HL-60/S4 (cell line): ENCODE data around the gene SAFB2.

ENCODE experiments used
- in situ Hi-C: fragments of 300-500 bp; cut with MboI; formaldehyde crosslinking; loops from 2 replicates; pipeline ENCODE4 v1.14.3; 2022; ENCODE audit warnings: low sequenced_read_pairs

SAFB2 gene

GRCh38 chr19:5635427-5635826, 12.9 kb upstream of the SAFB2 start:
- in situ Hi-C loops = no loop called here

DNA sequence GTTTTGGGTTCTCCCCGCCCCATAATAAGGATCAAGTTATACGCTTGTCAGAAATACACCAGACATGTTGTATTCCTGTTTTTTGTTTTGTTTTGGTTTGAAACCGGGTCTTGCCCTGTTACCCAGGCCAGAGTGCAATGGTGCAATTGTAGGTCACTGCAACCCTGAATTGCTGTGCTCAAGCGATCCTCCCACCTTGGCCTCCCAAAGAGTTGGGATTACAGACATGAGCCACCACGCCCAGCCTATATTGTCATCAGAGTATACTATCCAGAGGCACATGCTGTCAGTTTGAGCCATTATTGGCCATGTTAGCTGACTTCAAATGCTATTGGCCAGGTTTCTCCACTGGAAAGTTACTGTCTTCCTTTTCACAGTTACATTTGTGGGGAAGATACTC, 10.1 kb upstream of the SAFB2 start:
- in situ Hi-C loops = no loop called here

- in situ Hi-C loops = no loop called here
These were observed 9.7 kb upstream of the SAFB2 start for GRCh38 chr19:5632241-5632612.

- in situ Hi-C loops = no loop called here
These were observed 9.1 kb upstream of the SAFB2 start for GRCh38 chr19:5631567-5632240.

DNA sequence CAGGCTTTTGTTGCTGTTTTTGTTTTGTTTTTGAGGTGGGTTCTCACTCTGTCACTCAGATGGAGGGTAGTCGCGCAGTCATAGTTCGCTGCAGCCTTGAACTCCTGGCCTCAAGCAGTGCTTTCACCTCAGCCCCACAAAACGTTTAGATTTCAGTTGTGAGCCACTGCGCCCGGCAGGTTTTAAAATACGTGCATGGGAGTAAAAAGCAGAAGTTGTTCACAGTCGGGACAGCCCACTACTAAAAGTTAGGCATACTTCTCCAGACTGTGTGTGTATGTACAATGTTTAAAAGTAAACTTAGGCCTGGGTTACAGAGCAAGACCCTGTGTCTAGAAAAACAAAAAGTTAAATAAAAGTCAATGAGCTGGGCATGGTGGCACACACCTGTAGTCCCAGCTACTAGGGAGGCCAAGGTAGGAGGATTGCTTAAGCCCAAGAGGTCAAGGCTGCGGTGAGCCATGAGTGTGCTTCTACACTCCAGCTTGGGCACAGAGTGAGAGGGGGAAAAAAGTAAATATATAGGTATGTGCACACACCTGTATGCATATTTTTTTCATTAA, 6.4 kb upstream of the SAFB2 start:
- in situ Hi-C loops = no loop called here

DNA sequence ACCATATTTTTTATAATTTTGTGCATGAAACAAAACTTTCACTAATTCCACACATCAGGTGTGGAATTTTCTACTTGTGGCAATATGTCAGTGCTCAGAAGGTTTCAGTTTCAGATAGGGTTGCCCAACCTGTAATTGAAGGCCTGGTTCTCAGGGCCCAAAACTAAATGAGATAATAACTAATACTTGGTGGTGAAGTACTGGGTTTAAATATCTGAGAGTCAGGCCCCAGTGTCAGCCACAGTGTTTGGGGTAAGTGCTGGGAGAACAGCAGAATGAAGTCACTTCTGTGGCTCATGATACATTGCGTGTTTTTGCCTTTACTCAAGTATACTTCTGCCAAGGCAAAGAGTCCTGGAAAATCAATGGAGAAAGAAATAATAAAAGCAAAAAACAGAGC, 5.9 kb upstream of the SAFB2 start:
- in situ Hi-C loops = no loop called here

DNA sequence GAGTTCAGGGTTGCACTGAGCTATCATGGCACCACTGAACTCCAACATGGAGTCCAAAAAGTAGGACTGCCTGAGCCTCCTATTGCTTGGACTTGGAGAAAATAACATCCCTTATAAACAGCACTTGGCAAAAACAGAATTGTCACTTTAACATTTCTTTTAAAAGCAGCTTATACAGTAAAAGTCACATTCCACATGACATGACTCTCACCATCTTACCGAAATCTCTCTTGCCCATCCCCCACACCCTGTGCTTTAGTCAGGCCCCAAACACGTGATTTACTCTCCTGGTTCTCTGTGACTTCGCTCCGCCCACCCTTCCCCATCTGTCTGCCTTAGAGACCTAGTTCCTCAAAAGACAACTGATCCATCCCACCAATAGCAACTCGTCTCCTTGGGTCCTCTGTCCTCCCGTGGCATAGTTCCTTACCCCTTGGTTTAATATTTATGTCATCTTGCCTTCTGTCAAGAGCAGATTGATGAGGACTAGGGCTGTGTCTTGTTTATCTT, 4.9 kb upstream of the SAFB2 start:
- in situ Hi-C loops = no loop called here

DNA sequence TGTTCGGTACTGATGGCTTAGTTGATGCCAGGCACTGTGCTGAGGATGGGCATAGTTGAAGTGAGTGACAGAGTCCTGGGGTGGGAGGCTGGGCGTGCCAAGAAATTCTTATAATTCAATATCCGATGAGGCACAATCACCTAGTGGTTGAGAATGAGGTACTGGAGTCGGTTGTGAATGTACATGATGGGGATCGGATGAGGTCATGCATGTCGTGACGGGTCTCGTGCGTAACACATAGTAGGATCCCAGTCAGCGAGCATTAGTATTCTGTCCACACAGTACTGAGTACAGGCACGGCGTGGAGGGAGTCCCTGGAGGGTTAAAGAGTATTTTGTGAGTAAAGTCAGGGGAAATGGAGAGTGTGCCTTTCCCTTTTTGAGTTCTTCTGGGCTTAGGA, 3.1 kb upstream of the SAFB2 start:
- in situ Hi-C loops = no loop called here

GRCh38 chr19:5624741-5625278, 2.2 kb upstream of the SAFB2 start:
- in situ Hi-C loops = no loop called here

DNA sequence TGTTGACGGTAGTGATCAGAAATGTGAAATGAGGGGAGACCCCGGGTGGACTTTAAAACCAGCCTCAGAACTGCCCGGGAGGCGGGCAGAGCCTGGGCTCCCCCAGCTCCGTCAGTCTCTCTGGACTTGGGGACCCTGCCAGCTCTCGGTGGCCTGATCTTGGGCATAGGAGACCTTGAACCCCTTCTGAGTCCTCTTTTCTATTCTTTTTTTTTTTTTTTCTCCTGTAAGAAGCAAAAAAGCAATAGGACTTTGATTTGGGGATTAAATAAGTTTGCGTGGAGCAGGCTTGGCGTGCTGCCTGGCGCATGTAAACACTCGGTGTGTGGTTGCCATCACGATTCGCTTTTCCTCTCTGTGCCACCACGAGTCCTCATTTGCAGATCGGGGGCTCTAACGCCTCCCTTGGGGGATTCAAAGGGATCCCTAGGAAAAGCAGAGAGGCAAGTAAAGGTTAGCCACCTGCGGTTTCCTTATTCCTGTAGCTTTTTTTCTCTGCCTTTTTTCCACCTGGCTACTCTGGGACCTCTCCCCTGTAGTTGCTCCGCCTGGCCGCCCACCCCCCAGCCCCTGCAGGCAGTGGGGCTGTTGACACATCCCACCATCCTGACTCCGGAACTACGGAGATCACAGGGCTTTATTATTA, 1.6 kb upstream of the SAFB2 start:
- in situ Hi-C loops = no loop called here

GRCh38 chr19:5623397-5624017, 931 bp upstream of the SAFB2 start:
- in situ Hi-C loops = no loop called here

DNA sequence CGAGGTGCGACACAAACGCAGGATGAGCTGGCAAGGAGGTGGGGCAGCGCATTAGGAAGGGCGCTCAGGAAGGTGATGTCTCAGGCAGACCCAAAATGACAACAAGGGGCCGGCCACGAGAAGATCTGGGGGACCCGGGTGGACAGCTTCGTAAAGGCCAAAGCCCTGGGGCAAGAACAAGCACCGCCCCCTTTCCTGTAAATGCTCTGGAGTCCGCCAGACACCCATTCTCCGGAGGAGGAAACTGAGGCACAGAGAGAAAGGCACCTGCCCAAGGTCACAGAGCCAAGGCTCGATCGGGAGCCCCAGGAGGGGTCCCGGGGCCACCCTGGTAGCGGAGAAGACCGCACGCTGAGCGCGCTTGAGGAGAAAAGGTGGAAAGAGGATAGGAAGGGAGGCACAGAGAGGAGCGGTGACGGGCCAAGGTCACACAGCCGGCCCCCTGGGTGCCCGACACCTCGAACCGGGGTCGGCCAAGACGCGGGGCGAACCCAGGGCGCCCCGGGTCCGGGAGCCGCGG, 571 bp downstream of the SAFB2 start:
- in situ Hi-C loops = no loop called here

DNA sequence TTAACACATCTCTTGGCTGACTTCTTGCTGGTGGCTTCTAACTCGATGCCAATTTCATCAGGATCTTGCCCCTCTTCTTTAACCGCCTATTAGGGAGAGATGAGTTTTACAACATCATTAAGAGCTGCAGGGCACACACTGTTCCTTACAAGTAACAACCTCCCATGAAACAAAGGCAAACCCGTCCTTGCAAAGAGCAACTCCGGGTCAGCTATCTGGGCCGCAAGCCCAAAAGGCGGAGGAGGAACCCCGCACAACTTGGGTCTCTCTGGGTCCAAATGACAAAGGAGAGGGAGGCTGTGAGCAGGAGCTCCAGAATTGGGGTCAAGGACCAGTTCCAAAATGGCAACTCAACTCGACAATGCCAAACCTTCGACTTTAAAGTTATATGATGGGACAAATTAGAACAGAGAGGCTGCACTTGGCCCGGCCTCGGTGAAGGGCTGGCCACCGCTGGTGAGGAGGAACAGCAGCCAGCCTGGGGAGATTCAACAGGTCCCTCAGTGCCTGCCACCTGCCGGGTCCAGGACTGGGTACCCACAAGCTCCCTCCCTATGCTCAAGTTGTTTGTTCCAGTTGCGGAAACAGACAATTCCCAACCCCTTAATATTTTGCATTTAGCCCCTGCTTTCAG, 1.1 kb downstream of the SAFB2 start:
- in situ Hi-C loops = no loop called here

- in situ Hi-C loops = no loop called here
These were observed 2.6 kb downstream of the SAFB2 start for GRCh38 chr19:5619946-5620345.

DNA sequence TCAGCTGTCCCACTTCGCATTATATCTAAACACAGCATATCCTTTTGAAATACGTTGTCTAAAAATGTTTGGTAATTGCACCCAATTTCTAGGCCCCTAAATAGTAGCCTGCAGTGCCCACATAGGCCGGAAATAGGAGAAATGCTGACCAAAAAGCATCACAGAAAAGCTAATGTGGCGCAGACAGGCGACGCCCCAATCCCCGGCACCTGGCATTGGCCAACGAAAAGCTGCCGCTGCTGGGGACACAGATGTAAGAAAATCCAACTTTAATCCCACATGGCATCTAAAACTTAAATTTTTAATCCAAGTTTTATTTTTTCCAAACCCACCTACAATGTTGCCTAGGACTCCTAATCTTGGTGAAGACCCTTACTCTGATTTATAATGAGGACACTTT, 4.0 kb downstream of the SAFB2 start:
- in situ Hi-C loops = no loop called here

- in situ Hi-C loops = no loop called here
These were observed 5.5 kb downstream of the SAFB2 start for GRCh38 chr19:5617080-5617479.

- in situ Hi-C loops = no loop called here
These were observed 6.7 kb downstream of the SAFB2 start for GRCh38 chr19:5615756-5616327.

GRCh38 chr19:5612891-5613865, 9.4 kb downstream of the SAFB2 start:
- in situ Hi-C loops = no loop called here

GRCh38 chr19:5609881-5610448, 12.6 kb downstream of the SAFB2 start:
- in situ Hi-C loops = no loop called here
